Measurements from ENCODE around the gene CFAP61. TPM values are rescaled to one million over a fixed set of nuclear protein-coding genes. Genes with fewer than 3 reads are reported as not detected.

The CFAP61 gene
- polyA plus RNA-seq, 1 of the 3 experiments (the other 2 are of a cell fraction) = 0.26 TPM

DNA sequence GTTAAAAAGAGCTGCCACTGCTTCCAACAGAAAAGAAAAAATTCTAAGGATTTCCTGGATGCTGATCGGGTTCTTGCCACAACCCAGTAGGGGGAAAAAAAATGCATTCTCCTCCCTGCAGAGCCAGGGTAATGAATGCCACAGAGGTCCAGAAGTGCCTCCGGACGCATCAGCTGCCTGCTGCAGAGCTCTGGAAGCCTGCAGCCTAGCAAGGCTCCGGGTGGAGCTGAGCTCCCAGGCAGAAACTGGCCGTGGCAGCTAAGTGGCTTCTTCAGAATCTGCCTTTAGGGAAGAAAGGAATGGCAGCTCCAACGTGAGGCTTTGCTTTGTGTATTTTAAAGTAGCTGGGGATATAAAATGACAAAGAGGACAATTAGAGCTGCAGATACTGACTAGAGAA, 155.0 kb downstream of the CFAP61 start:
- Histone ChIP-seq H2AFZ (ENCODE audit: low read depth) (no peak overlapping the region), H4K20me1 (ENCODE audit: insufficient read depth) (no peaks in the 10 kb centered on the region), H3K36me3 (replicated peaks in 1 of 2; ENCODE audit: control insufficient read depth in 1 of 2, insufficient read depth in 2 of 2, low read length in 1 of 2) (no peaks in the 10 kb centered on the region), H3K9me3 (no peaks in the 10 kb centered on the region), H3K79me2 (ENCODE audit: insufficient read depth) (no peaks in the 10 kb centered on the region), H3K27me3 (ENCODE audit: insufficient read depth) (no peaks in the 10 kb centered on the region), H3K4me2 (no peak overlapping the region), H3F3A (replicated peaks; ENCODE audit: insufficient read depth) (no peaks in the 10 kb centered on the region), H3K27ac (ENCODE audit: low read depth in 2 of 2, low read length in 1 of 2) (no peak overlapping the region), H3K9me2 (no peaks in the 10 kb centered on the region), H3K9ac (no peak overlapping the region), H3K4me3 (ENCODE audit: low read depth in 2 of 2, low read length in 1 of 2) (no peak overlapping the region), H3K4me1 (ENCODE audit: control insufficient read depth in 1 of 2, insufficient read depth in 2 of 2, low read depth in 1 of 2, low read length in 1 of 2) (peaks cover 0 to 10% of the 10 kb centered on the region in 2 experiments; a peak in 1 of 4 replicates)
- ChIA-PET POLR2A (no interaction called here), CTCF (interaction anchor here (0.6 to 1.7 kb wide), 3 partner anchors 17 to 316 kb away, joined by 3 to 6 read pairs (median 3); no protein-coding TSS in a partner anchor)
- 17% methylated on average over 6 of the region's 6 CpGs for WGBS (ENCODE audit: low lambda C conversion rate)
- peak; percentile 51 for DNase-seq
- no peak for TF ChIP-seq SIN3A (IDR thresholded peaks at IDR 0.05; ENCODE audit: borderline replicate concordance, low read depth, low read length)
- TF ChIP-seq SMC3 (IDR thresholded peaks at IDR 0.05; ENCODE audit: low read depth, low read length) = no peak
- TF ChIP-seq POLR2AphosphoS5 (IDR thresholded peaks at IDR 0.05; ENCODE audit: low read depth, low read length) = no peak
- TF ChIP-seq IRF3 (IDR thresholded peaks at IDR 0.05; ENCODE audit: low read depth, low read length) = no peak
- TF ChIP-seq MXI1 (IDR thresholded peaks at IDR 0.05; ENCODE audit: low read depth, low read length) = no peak
- no peak for TF ChIP-seq TCF12 (IDR thresholded peaks at IDR 0.05)
- TF ChIP-seq RFX5 (IDR thresholded peaks at IDR 0.05; ENCODE audit: low read length) = no peak
- no peak for TF ChIP-seq FOXM1 (IDR thresholded peaks at IDR 0.05; ENCODE audit: low read depth)
- TF ChIP-seq, protein P1, sequence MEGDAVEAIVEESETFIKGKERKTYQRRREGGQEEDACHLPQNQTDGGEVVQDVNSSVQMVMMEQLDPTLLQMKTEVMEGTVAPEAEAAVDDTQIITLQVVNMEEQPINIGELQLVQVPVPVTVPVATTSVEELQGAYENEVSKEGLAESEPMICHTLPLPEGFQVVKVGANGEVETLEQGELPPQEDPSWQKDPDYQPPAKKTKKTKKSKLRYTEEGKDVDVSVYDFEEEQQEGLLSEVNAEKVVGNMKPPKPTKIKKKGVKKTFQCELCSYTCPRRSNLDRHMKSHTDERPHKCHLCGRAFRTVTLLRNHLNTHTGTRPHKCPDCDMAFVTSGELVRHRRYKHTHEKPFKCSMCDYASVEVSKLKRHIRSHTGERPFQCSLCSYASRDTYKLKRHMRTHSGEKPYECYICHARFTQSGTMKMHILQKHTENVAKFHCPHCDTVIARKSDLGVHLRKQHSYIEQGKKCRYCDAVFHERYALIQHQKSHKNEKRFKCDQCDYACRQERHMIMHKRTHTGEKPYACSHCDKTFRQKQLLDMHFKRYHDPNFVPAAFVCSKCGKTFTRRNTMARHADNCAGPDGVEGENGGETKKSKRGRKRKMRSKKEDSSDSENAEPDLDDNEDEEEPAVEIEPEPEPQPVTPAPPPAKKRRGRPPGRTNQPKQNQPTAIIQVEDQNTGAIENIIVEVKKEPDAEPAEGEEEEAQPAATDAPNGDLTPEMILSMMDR (IDR thresholded peaks at IDR 0.05) = no peak
- TF ChIP-seq, protein P2, sequence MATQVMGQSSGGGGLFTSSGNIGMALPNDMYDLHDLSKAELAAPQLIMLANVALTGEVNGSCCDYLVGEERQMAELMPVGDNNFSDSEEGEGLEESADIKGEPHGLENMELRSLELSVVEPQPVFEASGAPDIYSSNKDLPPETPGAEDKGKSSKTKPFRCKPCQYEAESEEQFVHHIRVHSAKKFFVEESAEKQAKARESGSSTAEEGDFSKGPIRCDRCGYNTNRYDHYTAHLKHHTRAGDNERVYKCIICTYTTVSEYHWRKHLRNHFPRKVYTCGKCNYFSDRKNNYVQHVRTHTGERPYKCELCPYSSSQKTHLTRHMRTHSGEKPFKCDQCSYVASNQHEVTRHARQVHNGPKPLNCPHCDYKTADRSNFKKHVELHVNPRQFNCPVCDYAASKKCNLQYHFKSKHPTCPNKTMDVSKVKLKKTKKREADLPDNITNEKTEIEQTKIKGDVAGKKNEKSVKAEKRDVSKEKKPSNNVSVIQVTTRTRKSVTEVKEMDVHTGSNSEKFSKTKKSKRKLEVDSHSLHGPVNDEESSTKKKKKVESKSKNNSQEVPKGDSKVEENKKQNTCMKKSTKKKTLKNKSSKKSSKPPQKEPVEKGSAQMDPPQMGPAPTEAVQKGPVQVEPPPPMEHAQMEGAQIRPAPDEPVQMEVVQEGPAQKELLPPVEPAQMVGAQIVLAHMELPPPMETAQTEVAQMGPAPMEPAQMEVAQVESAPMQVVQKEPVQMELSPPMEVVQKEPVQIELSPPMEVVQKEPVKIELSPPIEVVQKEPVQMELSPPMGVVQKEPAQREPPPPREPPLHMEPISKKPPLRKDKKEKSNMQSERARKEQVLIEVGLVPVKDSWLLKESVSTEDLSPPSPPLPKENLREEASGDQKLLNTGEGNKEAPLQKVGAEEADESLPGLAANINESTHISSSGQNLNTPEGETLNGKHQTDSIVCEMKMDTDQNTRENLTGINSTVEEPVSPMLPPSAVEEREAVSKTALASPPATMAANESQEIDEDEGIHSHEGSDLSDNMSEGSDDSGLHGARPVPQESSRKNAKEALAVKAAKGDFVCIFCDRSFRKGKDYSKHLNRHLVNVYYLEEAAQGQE (IDR thresholded peaks at IDR 0.05; ENCODE audit: low read depth, low read length) = no peak
- TF ChIP-seq RAD21 (IDR thresholded peaks at IDR 0.05; ENCODE audit: low read length) = no peak
- no peak for TF ChIP-seq NRF1 (IDR thresholded peaks at IDR 0.05; ENCODE audit: low read depth, low read length)
- TF ChIP-seq, protein P3, sequence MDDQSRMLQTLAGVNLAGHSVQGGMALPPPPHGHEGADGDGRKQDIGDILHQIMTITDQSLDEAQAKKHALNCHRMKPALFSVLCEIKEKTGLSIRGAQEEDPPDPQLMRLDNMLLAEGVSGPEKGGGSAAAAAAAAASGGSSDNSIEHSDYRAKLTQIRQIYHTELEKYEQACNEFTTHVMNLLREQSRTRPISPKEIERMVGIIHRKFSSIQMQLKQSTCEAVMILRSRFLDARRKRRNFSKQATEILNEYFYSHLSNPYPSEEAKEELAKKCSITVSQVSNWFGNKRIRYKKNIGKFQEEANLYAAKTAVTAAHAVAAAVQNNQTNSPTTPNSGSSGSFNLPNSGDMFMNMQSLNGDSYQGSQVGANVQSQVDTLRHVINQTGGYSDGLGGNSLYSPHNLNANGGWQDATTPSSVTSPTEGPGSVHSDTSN (IDR thresholded peaks at IDR 0.05) = no peak
- no peak for TF ChIP-seq RCOR1 (IDR thresholded peaks at IDR 0.05; ENCODE audit: low read length)
- no peak for TF ChIP-seq YY1 (IDR thresholded peaks at IDR 0.05; ENCODE audit: low read depth)
- no peak for TF ChIP-seq EZH2phosphoT487 (IDR thresholded peaks at IDR 0.05; ENCODE audit: borderline replicate concordance, low read depth)
- no peak for TF ChIP-seq USF2 (IDR thresholded peaks at IDR 0.05; ENCODE audit: borderline replicate concordance, low read depth, low read length)
- TF ChIP-seq TAF1 (IDR thresholded peaks at IDR 0.05; ENCODE audit: borderline replicate concordance, low read depth, low read length) = no peak
- TF ChIP-seq ZBTB33 (IDR thresholded peaks at IDR 0.05; ENCODE audit: borderline replicate concordance, low read depth) = no peak
